NOMO-1 treated with DMSO at 0.1 percent for 48 hours (cell line): ENCODE data around the gene CHRNA5.

ENCODE experiments used
- DNase-seq: peaks from one replicate; lab custom pipeline; 2025; ENCODE audit not compliant: unreplicated experiment; lab: John Stamatoyannopoulos, UW

The CHRNA5 gene

DNA sequence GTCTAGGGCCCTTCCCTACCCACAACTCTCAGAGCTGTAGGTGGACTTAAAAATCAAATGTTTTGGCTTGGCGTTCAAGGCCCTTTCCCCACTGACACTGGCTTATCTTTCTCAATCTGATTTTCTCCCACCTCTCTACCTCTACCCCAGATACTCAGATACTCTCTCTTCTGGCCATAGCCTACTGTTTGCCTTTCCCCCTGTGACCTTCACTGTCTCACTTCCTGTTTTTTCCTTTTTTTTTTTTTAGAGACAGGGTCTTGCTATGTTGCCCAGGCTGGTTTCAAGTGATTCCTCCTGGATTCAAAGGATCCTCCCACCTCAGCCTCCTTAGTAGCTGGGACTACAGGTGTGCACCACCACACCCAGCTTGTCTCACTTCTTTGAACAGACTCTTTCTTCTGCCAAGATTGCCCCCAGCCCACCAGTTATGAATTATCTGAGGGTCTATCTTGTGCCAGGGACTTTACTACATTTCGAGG lies 71.1 kb downstream of the CHRNA5 start:
- no peak for DNase-seq

DNA sequence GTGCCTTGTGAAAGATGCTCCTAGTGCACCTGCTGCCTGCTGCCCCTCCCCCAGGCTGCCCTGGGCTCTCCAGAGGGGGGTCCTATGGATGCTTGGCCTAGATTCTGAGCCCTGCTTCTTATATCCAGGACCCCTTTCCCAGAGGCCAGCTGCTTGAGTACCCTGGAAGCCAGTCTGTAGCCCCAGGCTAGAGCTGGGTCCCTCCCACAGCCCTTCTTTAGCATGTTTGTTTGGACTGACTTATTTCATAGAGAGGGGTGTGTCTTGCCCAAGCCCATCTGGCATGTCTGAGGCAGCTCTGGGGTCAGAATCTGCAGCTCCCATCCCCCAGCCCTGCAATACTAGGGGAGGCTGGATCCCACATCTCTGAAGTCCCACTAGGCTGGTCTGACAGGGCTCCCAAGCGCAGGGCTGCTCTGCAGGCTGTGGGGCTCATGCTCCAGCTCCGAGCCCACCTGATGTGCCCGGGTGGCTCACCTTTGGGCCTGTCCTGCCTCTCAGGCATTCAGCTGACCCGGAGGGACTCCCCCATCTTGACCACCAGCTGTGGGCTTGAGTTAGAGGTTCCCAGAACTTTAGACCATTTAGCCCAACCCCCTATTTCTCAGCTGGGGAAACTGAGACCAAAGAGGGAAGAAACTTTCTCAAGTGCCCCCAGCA lies 72.6 kb downstream of the CHRNA5 start:
- DNase-seq: no peak

DNA sequence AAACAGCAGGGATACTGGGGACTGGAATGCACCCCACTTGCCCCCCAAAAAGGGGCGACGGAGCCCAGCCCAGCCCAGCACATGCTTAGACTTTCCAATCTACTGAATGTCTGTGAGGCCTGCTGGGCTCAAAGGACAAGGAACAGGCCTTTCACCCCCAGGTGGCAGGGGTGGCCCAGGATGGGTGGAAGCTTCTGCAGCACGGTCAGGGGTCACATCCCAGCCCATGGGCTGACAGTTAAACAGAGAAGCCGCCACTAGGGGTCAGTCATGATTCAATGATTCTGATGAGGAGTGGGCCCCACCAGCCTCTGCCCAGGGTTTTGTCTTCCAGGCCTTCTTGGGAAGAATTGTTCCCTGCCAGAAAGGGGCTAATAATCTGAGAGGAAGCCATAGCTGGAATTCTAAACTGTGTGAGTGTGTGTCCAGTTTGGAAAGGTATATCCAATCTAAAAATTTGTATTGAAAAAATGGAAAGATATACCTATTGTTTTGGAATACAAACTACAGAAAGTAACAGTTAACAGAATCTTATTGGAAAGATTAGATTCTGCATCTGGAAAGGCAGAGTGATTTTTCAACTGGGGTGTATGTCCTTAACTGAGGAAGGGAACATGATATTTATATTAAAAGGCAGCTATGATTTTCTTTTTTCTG lies 73.5 kb downstream of the CHRNA5 start:
- peak; percentile 22 for DNase-seq

DNA sequence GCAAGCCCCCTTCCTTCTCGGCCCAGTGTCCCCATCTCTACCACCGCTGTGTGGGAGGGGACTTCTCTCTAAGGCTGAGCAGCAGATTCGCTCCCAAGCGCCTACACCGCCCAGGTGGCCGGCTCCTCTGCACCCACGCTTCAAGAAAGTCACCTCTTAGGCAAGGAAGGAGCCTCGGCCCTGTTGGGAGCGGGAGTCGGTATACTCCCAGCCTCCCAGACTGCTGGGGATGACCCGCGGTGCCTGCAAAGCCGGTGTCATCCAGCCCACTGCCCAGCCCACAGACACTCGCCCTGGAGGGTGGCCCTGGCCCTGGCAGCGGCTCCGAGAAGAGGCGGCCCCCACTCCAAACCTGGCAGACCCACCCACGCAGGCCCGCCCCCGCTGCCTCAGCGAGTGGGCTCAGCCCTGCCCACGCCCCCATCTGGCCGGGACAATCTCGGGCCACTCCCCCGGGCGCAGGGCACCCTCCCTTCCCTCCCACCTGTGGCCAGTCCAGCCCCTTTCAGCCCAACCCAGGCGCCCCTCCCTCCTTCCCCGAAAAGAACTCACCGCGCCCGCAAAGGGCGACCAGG lies 75.3 kb downstream of the CHRNA5 start:
- no peak for DNase-seq

DNA sequence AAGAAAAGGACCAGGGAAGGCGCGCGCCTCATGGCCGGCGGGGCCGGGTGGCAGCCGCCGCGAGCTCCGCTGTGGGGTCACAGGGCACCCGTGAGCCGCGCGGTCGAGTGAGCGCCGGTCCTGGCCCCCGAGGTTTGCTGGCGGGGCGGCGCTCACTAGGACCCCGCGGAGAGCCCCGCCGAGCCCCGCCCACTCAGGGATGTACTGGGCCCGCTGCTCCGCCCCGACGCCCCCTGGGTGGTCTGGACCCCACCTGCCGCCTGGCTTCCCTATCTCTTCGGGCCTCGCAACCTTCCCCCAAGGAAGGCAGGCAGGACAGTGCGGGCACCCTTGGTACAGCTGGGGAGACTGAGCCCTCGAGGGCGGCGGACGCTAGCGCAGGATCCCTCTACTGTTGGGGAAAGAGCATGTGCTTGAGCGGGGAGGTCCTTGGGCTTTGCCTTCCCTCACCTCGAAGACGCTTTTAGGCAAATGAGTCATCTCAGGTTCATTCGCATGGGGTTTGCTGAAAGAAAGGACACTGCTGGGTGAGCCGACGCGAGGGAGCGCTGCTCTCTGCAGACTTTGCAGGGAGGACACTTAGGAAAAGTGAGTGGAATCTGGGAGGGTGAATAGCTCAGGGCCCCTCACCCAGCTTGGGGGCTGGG lies 75.9 kb downstream of the CHRNA5 start, which contains the start of gene CHRNB4:
Gene CHRNB4, minus strand, starts transcription at position 109 of the 647 bp plus-strand sequence. Its CDS starts 77 bp downstream, at position 32.
- DNase-seq: no peak

DNA sequence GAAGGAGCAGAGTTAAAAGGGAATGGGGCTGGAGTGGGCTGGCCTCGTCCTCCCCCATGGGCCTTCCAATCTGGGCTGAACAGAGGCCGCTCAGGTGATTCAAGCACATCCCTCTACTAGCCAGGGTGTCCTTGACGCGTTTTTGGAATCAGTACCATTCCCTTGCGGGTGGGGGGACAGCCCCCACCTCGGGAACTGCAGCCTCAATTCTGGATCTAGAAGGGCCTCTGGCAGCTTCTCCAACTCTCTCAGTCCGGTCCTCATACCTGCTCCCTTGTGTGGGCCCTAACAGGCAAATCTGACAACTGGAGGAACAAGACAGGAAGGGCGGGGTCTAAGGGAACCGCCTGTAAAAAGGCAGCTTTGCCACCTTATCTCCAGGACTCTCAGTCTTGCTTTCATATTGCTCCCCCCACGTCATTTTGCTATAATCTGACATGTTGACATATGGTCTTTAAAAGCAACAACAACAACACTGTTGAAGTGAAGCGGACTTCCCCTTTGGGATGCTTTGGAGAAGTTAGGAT lies 76.5 kb downstream of the CHRNA5 start:
- DNase-seq: no peak

DNA sequence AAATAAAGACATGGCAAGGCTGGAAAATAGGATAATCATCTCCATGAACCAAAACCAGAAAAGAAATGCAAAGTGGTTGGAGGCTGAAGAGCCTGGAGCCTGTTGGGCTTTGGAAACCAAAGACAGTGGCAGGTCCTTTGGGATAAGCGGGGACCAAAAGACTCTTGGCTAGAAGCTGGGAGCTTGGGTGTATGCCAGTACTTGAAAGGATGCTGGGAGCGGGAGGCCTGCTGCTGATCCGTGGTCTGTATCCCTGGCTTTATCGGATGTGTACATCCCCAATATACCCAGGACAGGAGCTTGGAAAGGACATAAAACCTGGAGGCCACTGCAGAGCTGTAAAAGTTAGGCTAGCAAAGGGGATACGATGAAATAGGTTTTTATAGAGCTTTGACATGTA lies 77.0 kb downstream of the CHRNA5 start:
- DNase-seq: no peak
